Prostate gland (tissue), 2 donors: ENCODE results near the gene RTP3. TPM values are rescaled to one million over a fixed set of nuclear protein-coding genes. Genes with fewer than 3 reads are reported as not detected.

Source experiments
- DNase-seq: peaks from one replicate; pipeline ENCODE4 v3.0.0-alpha.2; 2019; ENCODE audit warnings: low spot score
- H3K27ac ChIP-seq, 2 donors: fragments of 200-600 bp; sonication (generic); 2 replicates each; pipeline ENCODE4 v1.5.1; 2017 to 2019
- H3K27me3 ChIP-seq: fragments of 200-600 bp; sonication (generic); replicated peaks from 2 replicates; pipeline ENCODE4 v1.5.1; 2019; ENCODE audit not compliant: insufficient read depth
- H3K36me3 ChIP-seq, 2 donors: fragments of 200-600 bp; sonication (generic); 1 replicate in 1 of 2; 2 replicates in 1 of 2; pipeline versions ENCODE4 v1.5.1 to v1.8.1; 2017 to 2019
- H3K4me1 ChIP-seq: fragments of 200-600 bp; sonication (generic); replicated peaks from 2 replicates; pipeline ENCODE4 v1.5.1; 2019
- H3K4me3 ChIP-seq, 2 donors: fragments of 200-600 bp; sonication (generic); 2 replicates each; pipeline ENCODE4 v1.5.1; 2017 to 2019
- H3K9me3 ChIP-seq: fragments of 200-600 bp; sonication (generic); 2 replicates; pipeline ENCODE4 v1.5.1; 2017
- CTCF ChIP-seq, 4 experiments: fragments of 200-600 bp in 2 of 4; fragments of 450-650 bp in 2 of 4; sonication (generic) in 2 of 4; IDR thresholded peaks; 1 replicate in 3 of 4; 2 replicates in 1 of 4; pipeline ENCODE4 v1.5.1; 2016 to 2019; ENCODE audit warnings: antibody characterized with exemption in 4 of 4, mild to moderate bottlenecking in 2 of 4, moderate library complexity in 2 of 4
- POLR2A ChIP-seq: fragments of 450-650 bp; IDR thresholded peaks from one replicate; pipeline ENCODE4 v1.6.1; 2016; ENCODE audit warnings: antibody characterized with exemption, mild to moderate bottlenecking
- POLR2AphosphoS5 ChIP-seq: sonication (generic); formaldehyde crosslinking; IDR thresholded peaks from one replicate; pipeline ENCODE4 v1.6.1; 2017; ENCODE audit warnings: antibody characterized with exemption
- WGBS: methylation state at CpG from one replicate; pipeline ENCODE4 v1.1.5; 2018; 5-methylcytosine and 5-hydroxymethylcytosine counted together
- intact Hi-C: fragments of 100-400 bp; cut with DNase I; formaldehyde crosslinking; loops from one replicate; pipeline ENCODE4 v1.14.2; 2022
- total RNA-seq, 2 donors: library from RNA; depleted of rRNA; stranded (reverse); fragments of >200 nt; gene quantifications; one replicate each; pipeline ENCODE4 v1.1.0, GENCODE V29; 2016

RTP3 gene
- total RNA-seq, 2 donors from 2014 or later, result 0.68 TPM; not detected in 1

GRCh38 chr3:46523556-46523955 is 25.8 kb downstream of the RTP3 start:
- 73% methylated on average over 2 of the region's 2 CpGs for WGBS
- intact Hi-C loops, result no loop called here

GRCh38 chr3:46524008-46524407 is 26.2 kb downstream of the RTP3 start:
- no peak overlapping the region for H3K27ac ChIP-seq
- WGBS, result 89% methylated on average over 3 of the region's 3 CpGs
- no peaks in the 10 kb centered on the region for H3K4me1 ChIP-seq
- DNase-seq, result no peak
- no peaks in the 10 kb centered on the region for H3K36me3 ChIP-seq
- H3K4me3 ChIP-seq, result no peak overlapping the region
- no peak for TF ChIP-seq POLR2AphosphoS5
- no peak for TF ChIP-seq CTCF (IDR thresholded peaks at IDR 0.05)
- TF ChIP-seq POLR2A, result no peak
- no peaks in the 10 kb centered on the region for H3K9me3 ChIP-seq
- intact Hi-C loops, result no loop called here
- no peaks in the 10 kb centered on the region for H3K27me3 ChIP-seq

More at GRCh38 chr3:46523556-46523955, 25.8 kb downstream of the RTP3 start:
- no peaks in the 10 kb centered on the region for H3K4me1 ChIP-seq
- H3K4me3 ChIP-seq, result no peak overlapping the region
- no peaks in the 10 kb centered on the region for H3K27me3 ChIP-seq
- H3K36me3 ChIP-seq, result no peaks in the 10 kb centered on the region
- no peak for DNase-seq
- no peaks in the 10 kb centered on the region for H3K9me3 ChIP-seq
- no peak overlapping the region for H3K27ac ChIP-seq
- no peak for TF ChIP-seq POLR2A
- TF ChIP-seq POLR2AphosphoS5, result no peak
- no peak for TF ChIP-seq CTCF (IDR thresholded peaks at IDR 0.05)

- intact Hi-C loops, result no loop called here
- no peaks in the 10 kb centered on the region for H3K27me3 ChIP-seq
- TF ChIP-seq CTCF (IDR thresholded peaks at IDR 0.05) (no peak), POLR2AphosphoS5 (no peak), POLR2A (no peak)
Observed at GRCh38 chr3:46524832-46525231, 27.1 kb downstream of the RTP3 start.

GRCh38 chr3:46527239-46527638 is 29.5 kb downstream of the RTP3 start:
- H3K4me3 ChIP-seq, result no peak overlapping the region
- 88% methylated on average over 5 of the region's 5 CpGs for WGBS

More at GRCh38 chr3:46524832-46525231, 27.1 kb downstream of the RTP3 start:
- Histone ChIP-seq H3K4me3 (no peak overlapping the region), H3K36me3 (no peaks in the 10 kb centered on the region), H3K9me3 (no peaks in the 10 kb centered on the region), H3K4me1 (no peaks in the 10 kb centered on the region), H3K27ac (no peak overlapping the region)
- no peak for DNase-seq
- 86% methylated on average over 3 of the region's 3 CpGs for WGBS

More at GRCh38 chr3:46527239-46527638, 29.5 kb downstream of the RTP3 start:
- no peak overlapping the region for H3K27ac ChIP-seq
- H3K27me3 ChIP-seq, result no peaks in the 10 kb centered on the region
- DNase-seq, result no peak
- TF ChIP-seq POLR2AphosphoS5 (no peak), CTCF (IDR thresholded peaks at IDR 0.05) (no peak), POLR2A (no peak)
- intact Hi-C loops, result no loop called here
- no peaks in the 10 kb centered on the region for H3K4me1 ChIP-seq
- H3K36me3 ChIP-seq, result no peaks in the 10 kb centered on the region
- no peaks in the 10 kb centered on the region for H3K9me3 ChIP-seq
